HG03575 (cell line): ENCODE measurements around the gene PHF2.

Source experiments
- ATAC-seq: cut with Tn5 transposase; IDR thresholded peaks from one replicate; pipeline ENCODE4 v1.9.1; 2021; ENCODE audit not compliant: unreplicated experiment, insufficient number of reproducible peaks, low FRiP score; ENCODE audit errors: extremely low read depth

PHF2 gene

DNA sequence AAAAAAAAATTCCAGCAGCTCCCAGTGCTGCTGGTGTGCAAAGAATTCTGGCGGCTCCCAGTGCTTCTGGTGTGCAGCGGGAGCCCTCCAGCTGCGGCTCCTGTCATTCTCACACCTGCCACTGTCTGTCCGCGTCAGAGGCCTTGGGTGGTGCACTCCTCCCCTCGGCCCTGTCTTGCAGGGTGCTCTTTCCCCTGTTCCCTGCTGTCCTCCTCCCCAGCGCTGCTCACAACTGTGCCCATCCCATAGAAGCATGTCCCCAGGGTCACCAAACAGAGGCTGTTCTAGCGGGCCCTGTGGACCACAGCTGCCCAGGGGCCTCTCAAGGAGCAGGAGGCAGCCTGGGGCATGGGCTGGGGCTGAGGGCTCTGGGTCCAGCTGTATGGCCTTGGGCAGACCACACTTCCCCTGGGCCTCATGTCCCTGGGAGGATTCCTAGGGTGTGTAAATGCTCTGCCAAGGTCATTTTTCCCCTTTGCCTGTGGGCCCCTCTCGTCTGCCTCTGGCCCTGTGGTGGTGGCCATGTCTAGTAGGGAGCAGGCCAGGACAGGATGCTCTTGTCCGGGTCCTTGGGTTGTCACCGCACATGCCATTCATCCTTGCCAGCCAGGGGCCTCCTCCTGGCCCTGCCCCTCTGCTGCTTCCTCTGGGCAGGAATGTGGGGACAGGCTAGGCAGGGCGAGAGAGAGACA is 68.2 kb downstream of the PHF2 start:
- no peak for ATAC-seq

- no peak for ATAC-seq
These were observed 68.9 kb downstream of the PHF2 start for GRCh38 chr9:93645149-93645889.

GRCh38 chr9:93645921-93646639 is 69.7 kb downstream of the PHF2 start:
- ATAC-seq: no peak

DNA sequence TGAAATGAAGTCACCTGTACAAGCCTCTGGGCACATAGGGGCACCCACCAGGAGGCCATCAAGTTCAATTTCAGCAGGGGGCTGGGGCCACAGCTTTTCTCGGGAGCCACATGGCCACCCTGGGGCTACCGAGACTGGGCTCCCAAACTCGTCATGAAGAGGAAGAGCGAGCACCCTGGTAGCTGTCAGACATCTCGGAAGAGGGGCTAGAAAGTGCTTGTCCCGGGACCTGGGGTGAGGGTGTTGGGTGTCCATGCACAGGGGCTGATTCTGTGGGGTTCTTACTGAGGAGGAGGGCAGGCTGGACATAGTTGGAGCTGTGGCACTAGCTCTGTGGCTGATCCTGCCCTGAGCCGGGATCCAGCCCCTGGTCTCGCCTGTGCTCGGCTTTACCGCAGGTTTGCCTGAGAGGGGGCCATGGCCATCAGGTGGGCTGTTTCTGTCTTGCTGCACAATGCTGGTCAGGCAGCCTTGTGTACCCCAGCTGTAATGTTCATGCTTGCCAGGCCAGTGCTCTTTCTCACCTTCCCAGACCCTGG is 70.3 kb downstream of the PHF2 start:
- no peak for ATAC-seq

- ATAC-seq: no peak
These were observed 71.8 kb downstream of the PHF2 start for GRCh38 chr9:93648181-93648580.

- ATAC-seq: no peak
These were observed 72.5 kb downstream of the PHF2 start for GRCh38 chr9:93648836-93649235.

GRCh38 chr9:93649610-93650261 is 73.4 kb downstream of the PHF2 start:
- ATAC-seq: no peak

DNA sequence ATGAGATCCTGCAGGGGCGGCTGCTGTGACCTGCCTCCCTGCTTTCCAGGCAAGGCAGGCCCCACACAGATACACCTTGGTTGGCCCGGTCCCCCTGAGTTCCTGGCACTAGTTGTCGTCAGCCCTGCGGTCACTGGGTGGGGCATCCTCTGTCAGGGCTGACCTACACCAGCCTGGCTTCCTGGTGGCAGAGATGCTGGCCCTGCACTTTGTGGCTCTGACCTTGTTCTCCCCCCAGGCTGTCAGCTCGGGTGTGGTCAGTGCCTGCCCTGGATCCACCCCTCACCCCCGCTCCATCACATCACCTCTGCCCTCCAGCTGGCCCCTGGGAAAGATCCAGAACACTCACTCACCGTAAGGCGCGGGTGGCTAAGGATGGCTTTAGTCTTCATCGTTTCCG is 74.1 kb downstream of the PHF2 start:
- ATAC-seq: no peak

GRCh38 chr9:93651521-93651950 is 75.2 kb downstream of the PHF2 start:
- ATAC-seq: no peak

GRCh38 chr9:93652604-93653592 is 76.5 kb downstream of the PHF2 start:
- no peak for ATAC-seq

DNA sequence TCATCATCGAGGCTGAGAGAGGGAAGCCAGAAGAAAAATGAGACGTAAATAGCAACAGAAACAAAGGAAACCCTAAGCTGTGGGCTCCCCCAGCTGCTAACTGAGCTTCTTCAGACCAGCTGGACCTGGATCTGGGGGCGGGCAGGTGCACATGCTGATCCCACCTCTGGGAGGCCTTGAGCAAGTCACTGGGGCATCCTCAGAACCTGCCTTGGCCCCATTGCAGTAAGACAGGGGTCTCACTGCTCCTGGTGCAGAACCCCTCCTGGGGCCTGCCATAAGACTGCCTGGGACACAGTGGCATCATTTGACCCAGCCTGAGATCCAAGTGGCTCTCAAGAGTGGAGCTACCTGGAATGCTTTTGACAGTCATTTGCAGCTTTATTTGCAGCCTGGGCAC is 77.4 kb downstream of the PHF2 start:
- ATAC-seq: no peak

GRCh38 chr9:93654351-93654961 is 78.1 kb downstream of the PHF2 start:
- no peak for ATAC-seq

DNA sequence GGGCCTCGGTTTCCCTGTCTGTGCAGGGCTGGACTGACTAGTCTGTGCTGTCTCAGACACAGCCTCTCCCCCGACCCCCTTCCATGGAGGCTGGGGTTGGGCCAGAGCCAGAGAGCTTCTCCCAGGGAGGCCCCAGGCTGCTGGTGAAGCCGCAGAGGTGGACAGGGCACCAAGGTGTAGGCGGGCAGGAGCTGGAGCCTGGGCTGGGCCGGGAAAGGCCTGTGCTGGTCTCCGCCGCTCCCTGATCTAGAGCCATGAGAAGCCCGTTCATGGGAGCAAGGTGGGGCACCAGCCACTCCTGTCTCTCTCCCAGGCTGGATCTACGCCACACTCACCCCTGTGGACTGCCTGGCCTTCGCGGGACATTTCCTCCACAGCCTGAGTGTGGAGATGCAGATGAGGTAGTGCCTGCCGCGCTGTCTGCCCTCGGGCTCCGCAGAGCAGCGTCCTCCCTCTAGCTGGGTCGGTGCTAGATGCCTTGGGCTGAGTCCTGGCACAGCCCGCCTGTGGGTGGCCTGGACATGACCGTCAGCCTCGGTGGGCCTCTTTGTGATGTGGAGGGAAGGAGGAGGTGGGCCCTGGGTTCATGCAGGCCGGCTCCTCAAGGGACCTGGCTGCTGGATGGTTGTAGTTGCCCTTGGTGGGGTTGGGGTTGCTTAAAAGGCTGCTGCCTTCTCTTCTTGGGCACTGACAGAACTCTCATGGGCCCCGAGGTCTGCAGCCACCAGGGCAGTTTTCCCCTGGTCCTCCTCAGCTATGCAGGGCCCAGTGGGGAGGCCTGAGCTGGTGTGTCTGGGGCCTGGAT is 79.4 kb downstream of the PHF2 start:
- no peak for ATAC-seq

GRCh38 chr9:93656426-93657239 is 80.2 kb downstream of the PHF2 start:
- ATAC-seq: no peak

- no peak for ATAC-seq
These were observed 81.1 kb downstream of the PHF2 start for GRCh38 chr9:93657331-93658111.
